ENCODE results near the gene UQCRHL.

GRCh38 chr1:15758953-15759661 lies 48.3 kb downstream of the UQCRHL start:
- no peak for TF ChIP-seq CTCF (IDR thresholded peaks at IDR 0.05; ENCODE audit: borderline replicate concordance, extremely low read depth, low read length, poor library complexity, severe bottlenecking)
- TF ChIP-seq EZH2 (IDR thresholded peaks at IDR 0.05; ENCODE audit: borderline replicate concordance, low read depth, low read length, severe bottlenecking) = no peak

Data from DND-41 (cell line).